BE2C (cell line): ENCODE data around the gene HAND1.
"Not testable (repeated sequence)": the region's sequence is repeated elsewhere in the genome, so short reads cannot be mapped to it uniquely, and the experiment has no call there.

Experiments used
- DNase-seq: peaks from one replicate; pipeline ENCODE4 v3.0.0-alpha.2; 2020
- H3K27me3 ChIP-seq: fragments of 250-450 bp; sonication (Bioruptor Pico); 2 replicates; pipeline ENCODE4 v1.5.1; 2020; ENCODE audit warnings: mild to moderate bottlenecking
- H3K36me3 ChIP-seq: fragments of 250-450 bp; sonication (Bioruptor Pico); 2 replicates; pipeline ENCODE4 v1.5.1; 2020; ENCODE audit warnings: mild to moderate bottlenecking
- H3K4me1 ChIP-seq: fragments of 250-450 bp; sonication (Bioruptor Pico); 2 replicates; pipeline ENCODE4 v1.5.1; 2020
- H3K4me3 ChIP-seq: 2 replicates; pipeline ENCODE4 v1.5.1; 2011; ENCODE audit warnings: low read depth, low read length
- H3K9me3 ChIP-seq: fragments of 250-450 bp; sonication (Bioruptor Pico); 2 replicates; pipeline ENCODE4 v1.5.1; 2020
- CTCF ChIP-seq: IDR thresholded peaks from 2 replicates; pipeline ENCODE4 v1.5.1; 2012; ENCODE audit warnings: mild to moderate bottlenecking, low read depth, low read length

Gene HAND1

DNA sequence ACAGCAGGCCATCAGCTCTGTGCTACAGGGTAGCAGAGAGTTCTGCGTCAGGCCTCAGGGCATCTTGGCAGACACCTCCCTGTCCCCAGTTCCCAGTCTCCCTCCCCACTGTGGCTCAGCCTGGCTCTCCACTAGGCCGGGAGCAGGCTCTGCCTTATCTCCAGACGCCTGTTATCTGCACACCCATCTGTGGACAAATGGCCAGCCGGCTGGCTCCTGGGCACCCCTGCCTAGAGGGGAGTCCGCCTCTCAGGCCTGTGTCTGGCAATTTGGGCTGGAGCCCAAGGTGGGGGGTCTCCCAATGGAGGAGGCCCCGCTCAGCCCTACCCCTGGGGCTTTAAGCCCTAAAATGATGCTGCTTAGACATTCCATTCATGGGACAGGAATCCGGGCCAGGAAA lies 39.2 kb upstream of the HAND1 start:
- Histone ChIP-seq H3K4me1 (peaks cover 46% of the 10 kb centered on the region), H3K9me3 (no peaks in the 10 kb centered on the region), H3K4me3 (no peak overlapping the region), H3K36me3 (no peaks in the 10 kb centered on the region), H3K27me3 (no peaks in the 10 kb centered on the region)
- peak; percentile 94 for DNase-seq
- no peak for TF ChIP-seq CTCF

DNA sequence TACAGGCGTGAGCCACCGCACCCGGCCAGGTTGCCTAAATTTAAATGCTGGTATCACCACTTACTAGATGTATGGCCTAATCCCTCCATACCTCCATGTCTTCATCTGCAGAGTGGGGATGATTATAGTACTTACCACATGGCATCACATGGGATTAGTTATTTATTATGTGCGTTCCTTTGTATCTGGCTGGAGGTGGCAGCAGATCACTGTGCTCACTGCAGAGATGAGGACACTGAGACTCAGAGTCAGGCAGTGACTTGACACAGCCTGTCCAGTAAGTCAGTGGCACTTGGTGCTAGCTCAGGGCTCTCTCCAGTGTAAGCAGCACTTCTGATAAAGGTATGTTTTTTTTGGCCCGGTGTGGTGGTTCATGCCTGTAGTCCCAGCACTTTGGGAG lies 38.4 kb upstream of the HAND1 start:
- peak; percentile 66 for DNase-seq
- Histone ChIP-seq H3K9me3 (no peaks in the 10 kb centered on the region), H3K4me1 (peaks cover 46% of the 10 kb centered on the region), H3K27me3 (no peaks in the 10 kb centered on the region), H3K4me3 (no peak overlapping the region), H3K36me3 (no peaks in the 10 kb centered on the region)
- peak; percentile 47 for TF ChIP-seq CTCF

DNA sequence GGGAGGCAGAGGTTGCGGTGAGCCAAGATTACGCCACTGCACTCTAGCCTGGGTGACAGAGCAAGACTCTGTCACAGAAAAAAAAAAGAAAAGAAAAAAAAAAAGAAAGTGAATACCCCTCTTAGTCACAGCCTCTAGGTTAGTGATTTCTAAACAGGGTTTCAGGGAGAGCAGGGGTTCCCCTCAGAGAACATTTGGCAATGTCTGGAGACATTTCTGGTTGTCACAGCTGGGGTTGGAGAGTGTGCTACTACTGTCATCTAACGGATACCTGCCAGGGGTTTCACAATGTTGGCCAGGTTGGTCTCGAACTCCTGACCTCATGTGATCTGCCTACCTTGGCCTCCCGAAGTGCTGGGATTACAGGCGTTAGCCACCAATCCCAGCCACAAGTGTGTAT lies 37.5 kb upstream of the HAND1 start:
- not testable (repeated sequence) for H3K9me3 ChIP-seq, H3K36me3 ChIP-seq, H3K4me3 ChIP-seq, H3K27me3 ChIP-seq, DNase-seq
- peaks cover 46% of the 10 kb centered on the region for H3K4me1 ChIP-seq

DNA sequence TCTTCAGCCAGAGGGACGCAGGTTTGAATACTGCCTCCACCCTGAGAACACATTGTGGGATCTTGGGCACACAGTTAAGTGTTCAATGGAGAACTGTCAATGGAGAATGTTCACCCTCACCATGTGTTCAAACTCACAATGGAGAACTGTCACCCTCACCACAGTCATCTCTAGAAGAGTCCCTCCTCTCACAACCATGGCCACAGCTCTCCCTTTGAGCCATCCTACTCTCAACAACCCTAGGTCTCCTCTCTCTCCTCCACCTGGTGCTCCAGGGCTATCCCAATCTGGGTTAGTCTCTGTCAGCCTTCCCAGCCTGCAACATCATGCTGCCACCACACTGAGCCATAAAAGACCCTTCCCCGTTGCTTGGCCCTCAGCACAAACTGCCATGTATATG lies 36.3 kb upstream of the HAND1 start:
- Histone ChIP-seq H3K9me3 (no peaks in the 10 kb centered on the region), H3K4me1 (peaks cover 40% of the 10 kb centered on the region), H3K4me3 (no peak overlapping the region), H3K36me3 (no peaks in the 10 kb centered on the region), H3K27me3 (no peaks in the 10 kb centered on the region)
- DNase-seq, result no peak
- no peak for TF ChIP-seq CTCF

- no peak for DNase-seq
- Histone ChIP-seq H3K36me3 (no peaks in the 10 kb centered on the region), H3K27me3 (no peaks in the 10 kb centered on the region), H3K4me1 (peaks cover 34% of the 10 kb centered on the region), H3K4me3 (no peak overlapping the region), H3K9me3 (no peaks in the 10 kb centered on the region)
- no peak for TF ChIP-seq CTCF
Observed at GRCh38 chr5:154513669-154514084, 35.6 kb upstream of the HAND1 start.

- H3K36me3 ChIP-seq, result no peaks in the 10 kb centered on the region
- DNase-seq, result no peak
- no peaks in the 10 kb centered on the region for H3K9me3 ChIP-seq
- H3K4me1 ChIP-seq, result peaks cover 21% of the 10 kb centered on the region
- TF ChIP-seq CTCF, result no peak
- H3K27me3 ChIP-seq, result no peaks in the 10 kb centered on the region
- H3K4me3 ChIP-seq, result no peak overlapping the region
Observed at GRCh38 chr5:154511984-154512383, 34.0 kb upstream of the HAND1 start.

DNA sequence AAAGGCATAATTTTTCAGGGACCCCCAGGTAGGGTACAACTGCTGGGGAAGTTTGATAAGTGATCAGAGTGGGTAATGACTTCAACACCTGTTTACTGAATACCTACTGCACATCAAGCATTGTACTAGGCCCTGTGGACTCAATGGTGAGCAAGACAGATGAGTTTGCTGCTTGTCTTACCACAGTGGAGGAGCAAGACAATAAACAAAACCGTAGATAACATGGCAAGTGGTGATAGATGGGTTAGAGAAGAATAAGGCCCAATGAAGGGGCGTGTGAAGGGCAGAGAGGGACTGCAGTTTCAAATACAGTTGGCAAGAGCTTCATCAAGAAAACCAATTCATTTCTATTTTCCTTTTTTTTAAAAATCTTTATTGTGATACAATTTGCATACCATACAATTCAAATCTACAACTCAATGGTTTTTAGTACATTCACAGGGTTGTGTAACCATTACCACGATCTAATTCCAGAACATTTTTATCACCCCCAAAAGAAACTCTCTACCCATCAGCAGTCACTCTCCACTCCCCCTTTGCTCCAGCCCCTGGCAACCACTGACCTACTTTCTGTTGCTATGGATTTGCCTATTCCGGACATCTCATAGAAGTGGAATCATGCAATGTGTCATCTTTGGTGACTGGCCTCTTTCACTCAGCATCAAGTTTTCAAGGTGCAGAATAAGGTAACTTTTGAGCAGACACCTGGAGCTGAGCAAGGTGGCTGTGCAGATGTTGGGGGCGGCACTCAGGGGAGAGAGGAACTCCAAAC lies 31.9 kb upstream of the HAND1 start:
- no peak for TF ChIP-seq CTCF
- Histone ChIP-seq H3K27me3 (no peaks in the 10 kb centered on the region), H3K4me1 (peaks cover 24% of the 10 kb centered on the region), H3K36me3 (no peaks in the 10 kb centered on the region), H3K9me3 (no peaks in the 10 kb centered on the region), H3K4me3 (no peak overlapping the region)
- no peak for DNase-seq
